NCI-H1105 (cell line): ENCODE measurements around the gene FBLN1.
"Not testable (repeated sequence)": the region's sequence is repeated elsewhere in the genome, so short reads cannot be mapped to it uniquely, and the experiment has no call there.

Experiments
- DNase-seq: peaks from one replicate; lab custom pipeline; 2025; lab: John Stamatoyannopoulos, UW

Gene FBLN1

DNA sequence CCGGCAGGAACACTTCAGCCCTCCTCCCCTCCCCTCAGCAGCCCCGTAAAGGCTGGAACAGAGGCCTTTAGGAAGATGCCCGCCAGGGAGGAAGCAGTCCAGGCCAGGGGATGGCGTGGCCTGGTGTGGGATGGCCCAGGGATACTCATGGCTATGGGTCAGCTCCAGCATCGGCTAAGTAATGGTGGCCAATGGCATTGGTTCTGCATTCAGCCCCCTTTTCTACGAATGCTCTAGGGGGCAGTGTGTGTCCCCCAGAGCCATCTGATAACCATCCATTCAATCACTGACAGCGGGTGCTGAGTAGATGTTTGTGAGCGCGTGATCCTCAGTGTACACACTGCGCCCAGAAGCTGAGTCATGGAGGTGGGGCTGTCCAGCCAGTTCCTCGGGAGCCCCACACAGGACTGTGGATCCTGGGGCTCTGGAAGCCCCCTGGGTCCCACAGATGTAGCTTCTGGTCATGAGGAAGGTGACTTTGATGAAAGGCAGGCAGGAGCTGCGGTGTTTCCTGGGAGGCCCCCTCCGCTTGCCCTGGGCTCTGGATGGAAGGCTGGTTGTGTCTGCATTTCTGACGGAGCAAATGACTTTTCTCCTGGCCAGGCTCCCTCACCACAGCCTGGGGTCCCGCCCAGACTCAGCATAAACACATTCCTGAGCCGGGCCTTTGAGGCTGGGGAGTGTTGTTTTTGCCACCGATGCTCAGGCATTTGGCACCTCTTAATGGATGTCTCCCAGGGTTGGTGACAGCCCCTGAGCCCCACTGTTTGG is 46.5 kb downstream of the FBLN1 start:
- DNase-seq, result no peak

DNA sequence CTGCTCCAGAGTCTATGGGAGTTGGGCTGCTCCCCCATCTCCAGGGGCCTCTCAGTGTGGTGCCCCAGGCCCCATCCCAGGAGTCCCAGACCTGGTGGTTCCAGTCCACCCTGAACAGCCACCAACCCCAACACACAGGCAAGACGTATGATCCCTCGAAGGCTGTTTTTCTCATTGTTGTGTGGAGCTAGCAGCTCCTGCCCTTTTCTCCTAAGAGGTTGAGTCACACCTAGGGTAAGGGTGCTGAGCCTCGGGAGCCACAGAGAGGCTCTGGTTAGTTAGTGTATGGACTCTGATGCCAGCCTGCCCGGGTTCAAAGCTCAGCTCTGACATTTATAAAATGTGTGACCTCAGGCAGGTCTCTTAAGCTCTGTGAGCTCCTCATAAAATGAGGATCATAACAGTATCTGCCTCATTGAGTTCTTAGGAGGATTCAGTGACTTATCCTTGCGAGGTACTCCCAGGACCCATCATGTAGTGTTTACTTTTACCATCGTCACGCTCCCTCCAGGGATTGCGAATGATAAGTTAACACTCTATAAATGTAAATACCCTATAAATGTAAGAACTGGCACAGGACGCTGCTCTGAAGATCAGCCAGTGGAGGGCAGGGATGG is 47.2 kb downstream of the FBLN1 start:
- no peak for DNase-seq

DNA sequence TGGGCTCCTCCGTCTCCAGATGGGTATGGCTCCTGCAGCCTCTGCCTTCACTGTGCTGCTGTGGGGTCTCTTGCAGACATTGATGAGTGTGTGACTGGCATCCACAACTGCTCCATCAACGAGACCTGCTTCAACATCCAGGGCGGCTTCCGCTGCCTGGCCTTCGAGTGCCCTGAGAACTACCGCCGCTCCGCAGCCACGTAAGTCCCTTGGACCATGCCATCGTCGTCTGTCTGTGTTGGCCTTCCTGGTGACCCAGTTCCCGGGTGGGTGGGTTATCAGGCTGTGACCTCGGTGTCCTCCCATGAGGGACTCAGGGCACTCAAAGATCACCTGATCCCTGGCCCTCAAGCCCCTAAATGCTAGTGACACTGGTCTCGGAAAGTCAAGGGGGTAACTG is 47.7 kb downstream of the FBLN1 start:
- DNase-seq, result no peak

DNA sequence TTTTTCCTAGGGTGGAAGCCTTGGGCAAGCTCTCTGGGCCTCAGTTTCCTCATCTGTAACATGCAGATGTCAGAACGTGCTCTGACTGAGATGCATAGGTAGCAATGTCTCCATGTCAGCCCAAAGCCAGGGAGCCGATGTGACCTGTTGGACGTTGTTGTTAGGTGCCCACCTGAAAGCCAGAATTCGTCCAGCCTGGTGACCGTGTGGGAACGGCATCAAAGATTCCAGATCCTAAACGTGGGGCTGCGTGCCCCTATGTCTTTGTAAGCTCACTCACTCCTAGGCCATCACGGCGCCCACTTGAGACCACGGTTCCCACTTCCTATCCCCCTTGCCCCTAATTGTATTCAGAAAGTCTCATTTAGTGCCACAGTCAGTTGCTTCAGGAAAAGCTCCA is 48.2 kb downstream of the FBLN1 start:
- no peak for DNase-seq

DNA sequence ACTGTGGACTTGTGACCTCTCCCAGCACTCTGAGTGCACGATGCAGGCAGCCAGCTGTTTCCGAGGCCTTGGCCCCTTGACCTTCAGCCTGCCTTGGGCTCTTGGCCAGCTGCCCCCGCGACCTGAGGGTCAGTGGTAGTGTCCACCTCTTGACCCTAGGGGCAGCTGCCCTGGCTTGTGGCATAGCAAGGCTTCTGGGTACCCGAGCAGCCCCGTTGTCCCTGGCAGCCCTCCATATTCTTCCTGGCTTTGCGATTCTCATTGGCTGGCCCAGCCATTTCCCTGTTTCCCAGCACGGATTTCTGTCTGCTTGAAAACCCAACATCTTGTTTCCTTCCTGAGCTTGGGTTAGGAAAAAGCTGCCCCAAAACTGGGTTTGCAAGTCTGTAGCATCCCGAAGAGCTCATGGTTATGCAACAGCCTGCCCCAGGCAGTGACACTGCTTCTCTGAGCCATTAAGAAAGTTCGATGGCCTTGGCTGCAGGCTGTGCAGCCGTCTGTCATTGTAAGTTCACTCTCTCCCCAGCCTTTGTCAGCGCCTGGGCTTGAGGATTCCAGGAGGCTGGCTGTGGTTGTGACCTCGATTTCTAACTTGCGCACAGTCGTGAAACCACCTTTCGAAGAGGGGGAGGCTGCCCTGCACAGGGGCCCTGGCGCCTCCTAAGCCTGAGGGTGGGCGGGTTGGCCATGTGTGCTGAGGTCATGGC is 48.8 kb downstream of the FBLN1 start:
- no peak for DNase-seq

DNA sequence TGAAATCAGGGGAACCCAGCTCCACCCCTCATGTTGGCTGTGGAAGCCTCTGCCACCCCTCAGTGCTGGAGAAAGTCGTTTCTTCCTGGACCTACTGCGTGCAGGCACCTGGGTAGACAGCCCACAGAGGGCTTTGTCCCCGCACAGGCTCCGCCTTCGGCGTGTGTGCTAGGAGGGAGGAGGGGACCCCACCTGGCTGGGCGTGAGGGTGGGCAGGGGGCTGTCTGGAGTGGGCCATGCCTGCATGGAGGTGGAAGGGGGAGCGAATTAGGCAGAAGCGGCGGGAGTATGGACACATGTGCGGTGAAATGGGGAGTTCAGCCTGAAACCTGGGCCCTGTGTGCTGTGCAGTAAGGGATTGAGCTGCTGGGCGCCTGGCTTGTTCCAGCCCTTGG is 49.3 kb downstream of the FBLN1 start:
- DNase-seq, result no peak

DNA sequence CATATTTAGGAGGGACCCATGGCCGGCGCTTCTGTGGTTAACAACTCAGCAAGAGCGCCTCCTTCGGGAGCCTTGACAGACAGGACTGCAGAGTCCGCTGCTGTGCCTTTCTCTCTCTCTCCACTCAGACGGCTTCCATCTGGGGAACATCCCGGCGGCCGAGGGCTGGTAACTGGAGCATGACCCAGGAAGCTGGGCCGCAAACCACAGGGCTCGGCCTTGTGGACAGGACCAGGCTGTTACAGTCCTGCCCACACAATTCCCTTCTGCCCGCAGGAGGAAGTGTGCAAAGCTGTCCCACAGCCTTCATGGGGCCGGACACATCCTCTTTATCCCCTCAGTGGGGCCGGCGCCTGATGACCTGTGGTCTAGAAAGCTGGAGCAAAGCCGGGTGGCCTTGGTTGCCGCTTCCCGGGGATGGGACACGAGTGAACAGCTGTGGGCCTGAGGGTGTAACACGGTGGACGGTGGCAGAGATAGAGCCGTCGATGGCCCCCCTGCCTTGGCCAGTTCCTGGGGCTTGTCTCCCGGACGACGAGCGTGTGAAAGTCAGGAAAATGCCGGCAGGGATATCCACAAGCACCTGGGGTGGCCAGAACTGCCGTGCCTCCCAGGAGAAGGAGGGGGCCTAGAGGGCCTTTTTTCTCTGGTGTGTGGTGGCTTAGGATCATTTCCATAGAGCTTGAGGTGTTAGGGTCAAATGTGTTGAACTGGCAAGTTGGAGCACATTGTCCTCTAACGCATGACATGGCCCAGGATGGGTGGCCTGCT is 50.1 kb downstream of the FBLN1 start:
- no peak for DNase-seq

DNA sequence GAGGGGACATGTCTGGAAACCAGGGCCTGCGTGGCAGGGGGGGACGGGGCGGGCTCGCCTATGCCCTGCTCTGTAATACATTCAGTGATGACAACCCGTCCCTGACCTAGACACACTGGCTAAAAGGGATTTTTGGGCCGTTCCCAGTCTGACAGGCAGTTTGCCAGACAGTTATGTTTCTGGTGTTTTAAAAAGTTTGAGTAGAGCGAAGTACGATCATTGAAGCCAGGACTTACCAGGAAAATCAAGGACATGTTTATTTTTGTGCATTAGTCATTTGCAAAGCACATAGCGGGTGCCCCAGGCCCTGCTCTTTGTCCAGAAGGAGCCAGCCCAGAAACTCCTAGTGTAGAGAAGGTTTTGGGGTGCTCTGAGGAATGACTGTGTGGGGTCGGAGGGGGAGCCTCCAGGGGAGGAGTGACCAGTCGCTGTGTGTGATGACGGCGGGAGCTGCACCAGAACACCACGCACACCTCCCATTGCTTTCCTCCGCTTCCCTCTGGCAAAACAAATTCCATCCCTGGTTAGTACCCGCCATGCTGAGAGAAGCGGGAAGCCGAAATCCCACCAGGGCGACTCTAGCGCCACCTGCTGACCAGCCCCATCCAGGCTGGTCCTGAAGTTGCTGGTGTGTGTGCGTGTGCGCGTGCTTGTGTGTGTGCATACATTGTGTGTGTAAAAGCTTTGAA is 50.8 kb downstream of the FBLN1 start:
- peak; percentile 55 for DNase-seq

DNA sequence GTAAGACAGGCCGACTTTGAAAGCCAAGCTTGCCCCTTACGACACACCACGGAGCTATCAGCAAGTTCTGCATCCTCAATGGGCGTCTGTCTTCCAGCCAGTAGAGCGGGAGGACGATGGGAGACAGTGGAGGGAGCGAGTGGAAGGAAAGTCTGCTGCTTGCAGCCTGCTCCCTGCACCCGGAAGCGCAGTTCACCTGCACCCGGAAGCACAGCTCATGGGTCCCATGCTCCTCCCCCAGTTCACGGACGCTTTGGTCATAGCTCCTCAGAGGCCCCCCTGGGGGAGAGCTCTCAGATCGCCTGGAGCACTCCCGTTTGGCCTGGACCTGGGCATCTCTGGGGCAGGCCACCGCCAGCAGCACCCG is 51.3 kb downstream of the FBLN1 start:
- DNase-seq, result no peak

DNA sequence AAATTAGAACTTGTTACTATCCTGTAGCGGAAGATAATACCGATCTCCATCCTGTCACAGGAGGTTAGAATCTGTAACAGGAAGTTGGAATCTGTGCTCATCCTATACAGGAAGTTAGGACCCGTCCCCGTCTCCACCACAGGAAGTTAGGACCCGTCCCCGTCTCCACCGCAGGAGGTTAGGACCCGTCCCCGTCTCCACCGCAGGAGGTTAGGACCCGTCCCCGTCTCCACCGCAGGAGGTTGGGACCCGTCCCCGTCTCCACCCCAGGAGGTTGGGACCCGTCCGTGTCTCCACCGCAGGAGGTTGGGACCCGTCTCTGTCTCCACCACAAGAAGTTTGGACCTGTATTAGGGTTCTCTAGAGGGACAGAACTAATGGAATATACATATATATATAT is 52.2 kb downstream of the FBLN1 start:
- no peak for DNase-seq

DNA sequence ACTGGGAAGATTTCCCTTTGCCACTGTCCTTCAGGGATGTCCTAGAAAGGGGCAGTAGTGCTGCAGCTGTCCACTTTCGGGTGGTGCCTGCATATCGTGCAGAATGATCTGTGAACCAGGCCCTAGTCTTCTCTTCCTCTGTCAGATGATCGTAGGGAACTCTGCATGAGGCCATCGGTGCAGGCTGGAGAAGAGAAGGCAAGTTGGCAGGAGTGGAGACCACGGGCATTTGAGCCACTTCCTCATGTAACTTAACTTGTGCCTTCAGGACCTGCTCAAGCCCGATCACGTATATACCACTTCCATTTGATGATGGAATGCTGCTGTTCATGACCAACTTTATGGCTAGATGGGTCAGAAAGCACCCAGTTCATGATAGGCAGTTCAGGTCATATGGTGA is 55.2 kb downstream of the FBLN1 start:
- DNase-seq, result not testable (repeated sequence)

DNA sequence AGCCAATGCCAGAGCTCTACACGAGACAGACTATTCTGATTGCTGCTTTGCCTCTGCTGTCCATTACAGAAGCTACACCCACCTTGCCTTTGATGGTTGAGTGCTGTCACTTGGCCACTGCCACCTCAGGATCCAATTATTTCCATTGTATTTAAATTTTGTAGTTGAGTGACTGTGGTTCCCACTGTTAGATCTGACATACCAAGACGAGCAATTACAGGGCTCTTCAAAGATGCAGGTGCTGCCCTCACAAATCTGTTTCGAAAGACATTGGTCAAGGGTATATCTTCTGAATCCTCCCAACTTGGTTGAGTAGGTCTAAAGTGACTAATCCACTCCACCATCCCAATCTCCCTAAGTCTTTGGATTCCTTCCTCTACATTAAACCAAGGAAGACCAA is 57.4 kb downstream of the FBLN1 start:
- not testable (repeated sequence) for DNase-seq

DNA sequence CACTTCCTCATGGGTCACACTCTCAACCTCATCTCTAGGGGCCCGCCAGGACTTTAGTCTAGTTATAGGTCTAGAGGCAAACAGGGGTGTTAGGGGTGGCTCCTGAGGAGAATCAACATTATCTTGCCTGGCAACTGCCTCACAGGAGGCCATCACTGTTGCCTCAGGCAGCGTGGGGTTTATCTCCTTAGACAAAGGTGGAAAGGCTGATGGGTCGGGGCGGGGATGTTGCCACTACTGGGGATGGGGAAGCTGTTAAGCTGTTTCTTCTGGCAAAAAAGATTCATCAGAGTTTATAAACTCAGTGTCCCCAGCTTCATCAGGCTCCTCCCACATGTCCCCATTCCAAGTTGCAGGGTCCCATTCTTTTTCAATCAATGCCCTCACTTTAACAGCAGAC is 58.1 kb downstream of the FBLN1 start:
- not testable (repeated sequence) for DNase-seq

DNA sequence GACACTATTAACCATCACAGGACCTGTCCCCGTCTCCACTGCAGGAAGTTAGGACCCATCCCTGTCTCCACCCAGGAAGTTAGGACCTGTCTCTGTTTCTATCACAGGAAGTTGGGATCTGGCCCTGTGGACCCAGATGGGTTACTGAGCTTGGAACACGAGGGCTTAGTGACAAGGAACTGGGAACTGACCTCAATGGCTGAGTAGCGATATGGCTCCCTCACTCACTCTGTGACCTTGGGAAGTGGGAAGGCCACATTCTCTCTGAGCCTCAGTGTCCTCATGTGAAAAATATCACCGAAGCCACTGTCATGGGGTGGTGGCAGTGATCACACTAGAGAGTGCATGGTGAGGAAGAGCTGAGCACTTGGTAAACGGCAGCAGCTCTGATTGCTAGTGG is 59.4 kb downstream of the FBLN1 start:
- no peak for DNase-seq

DNA sequence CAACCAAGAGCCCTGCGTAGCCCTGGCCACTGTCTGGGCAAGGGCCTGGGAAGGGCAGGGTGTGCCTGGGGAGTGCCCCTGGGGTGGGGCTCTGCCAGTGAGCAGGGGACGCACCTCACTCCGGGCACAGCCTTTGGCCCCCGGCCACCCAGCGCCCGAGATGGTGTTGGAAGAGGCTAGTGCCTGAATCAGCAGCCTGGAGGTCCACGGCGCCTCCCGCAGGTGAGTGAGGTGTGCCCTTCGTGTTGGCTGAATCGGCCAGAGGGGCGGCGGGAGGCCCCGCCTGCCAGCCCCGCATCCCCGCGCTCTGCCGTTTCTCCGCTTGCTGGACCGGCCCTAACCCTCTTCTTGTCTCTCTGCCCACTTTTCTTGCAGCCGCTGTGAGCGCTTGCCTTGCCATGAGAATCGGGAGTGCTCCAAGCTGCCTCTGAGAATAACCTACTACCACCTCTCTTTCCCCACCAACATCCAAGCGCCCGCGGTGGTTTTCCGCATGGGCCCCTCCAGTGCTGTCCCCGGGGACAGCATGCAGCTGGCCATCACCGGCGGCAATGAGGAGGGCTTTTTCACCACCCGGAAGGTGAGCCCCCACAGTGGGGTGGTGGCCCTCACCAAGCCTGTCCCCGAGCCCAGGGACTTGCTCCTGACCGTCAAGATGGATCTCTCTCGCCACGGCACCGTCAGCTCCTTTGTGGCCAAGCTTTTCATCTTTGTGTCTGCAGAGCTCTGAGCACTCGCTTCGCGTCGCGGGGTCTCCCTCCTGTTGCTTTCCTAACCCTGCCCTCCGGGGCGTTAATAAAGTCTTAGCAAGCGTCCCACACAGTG is 60.1 kb downstream of the FBLN1 start:
- DNase-seq, result no peak

DNA sequence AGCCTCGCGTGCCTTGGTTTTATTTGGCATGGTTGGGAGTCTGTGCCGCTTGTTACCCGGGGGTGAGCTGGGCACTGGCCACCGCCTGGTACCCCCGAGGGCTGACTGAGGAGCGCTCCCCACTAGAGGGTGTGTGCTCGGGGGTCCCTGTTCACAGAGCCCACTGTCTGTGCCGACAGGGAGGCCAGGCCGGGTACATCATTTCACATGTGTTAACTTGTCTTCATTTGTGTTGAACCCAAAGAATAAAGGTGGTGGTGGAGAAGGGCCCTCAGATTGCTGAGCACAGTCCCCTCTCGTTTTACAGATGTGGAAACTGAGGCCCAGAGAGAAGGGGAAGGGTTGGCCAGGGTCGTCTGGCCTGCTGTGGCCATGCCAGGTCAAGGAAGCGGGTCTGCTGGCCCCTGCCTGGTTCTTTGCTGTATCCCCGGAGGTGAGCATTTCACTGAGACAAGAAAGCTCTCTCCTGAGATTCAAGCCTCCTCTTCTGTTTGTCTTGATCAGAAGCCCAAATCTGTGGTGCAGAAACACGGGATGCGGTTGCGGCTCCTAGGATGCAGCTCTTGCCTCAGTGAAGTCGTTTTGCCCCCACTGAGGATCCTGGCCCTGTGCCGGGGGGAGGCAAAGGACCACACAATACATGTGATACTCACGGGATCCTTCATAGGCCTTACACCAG is 60.8 kb downstream of the FBLN1 start:
- DNase-seq, result no peak

DNA sequence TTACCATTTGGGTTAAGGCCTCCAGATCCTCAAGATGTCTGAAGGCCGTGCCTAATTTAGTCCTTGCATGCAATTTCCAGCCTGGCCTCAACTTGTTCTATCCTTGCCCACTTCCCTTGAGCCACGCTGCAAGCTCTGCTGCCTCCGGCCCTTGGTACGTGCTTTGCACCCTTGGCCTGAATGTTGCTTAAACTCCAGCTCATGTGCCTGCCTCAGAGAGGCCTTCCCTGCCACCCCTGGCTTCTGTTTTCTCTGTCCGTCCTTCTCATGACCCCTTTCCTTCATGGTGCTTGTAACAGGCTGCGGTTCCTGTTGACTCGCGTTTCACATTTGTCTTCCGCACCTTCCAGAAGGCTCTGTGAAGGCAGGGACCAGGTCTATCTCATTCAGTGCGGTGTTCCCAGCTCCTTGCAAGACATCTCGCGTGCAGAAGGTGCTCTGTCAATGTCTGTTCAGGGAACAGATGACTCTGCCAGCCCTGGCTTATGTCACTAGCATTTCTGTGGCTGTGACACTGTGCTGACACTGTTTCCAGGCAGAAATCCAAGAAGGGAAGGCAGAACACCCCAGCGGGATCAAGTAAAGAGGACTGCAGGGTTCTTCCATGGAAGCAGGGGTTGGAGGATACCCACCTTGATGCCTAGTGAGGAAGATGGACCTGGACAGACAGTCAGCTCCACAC is 61.8 kb downstream of the FBLN1 start:
- no peak for DNase-seq

DNA sequence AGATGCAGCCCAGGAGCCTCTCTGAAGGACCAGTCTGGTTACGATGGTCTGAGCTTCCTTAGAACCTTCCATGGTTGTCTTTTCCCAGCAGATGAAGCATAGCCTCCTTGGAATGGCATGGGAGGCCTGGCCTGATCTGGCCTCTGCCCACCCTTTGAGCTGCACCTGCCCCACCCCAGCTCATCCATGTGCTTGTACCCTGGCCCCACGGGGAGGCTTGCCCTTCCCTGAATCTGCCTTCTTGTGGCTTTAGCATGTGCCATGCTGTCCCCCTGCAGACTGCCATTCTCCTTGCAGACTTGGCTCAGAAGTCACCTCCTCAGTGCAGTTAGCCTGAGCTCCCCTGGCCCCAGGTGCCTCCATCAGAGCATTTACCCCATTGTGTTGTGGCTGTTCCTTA is 62.5 kb downstream of the FBLN1 start:
- no peak for DNase-seq

DNA sequence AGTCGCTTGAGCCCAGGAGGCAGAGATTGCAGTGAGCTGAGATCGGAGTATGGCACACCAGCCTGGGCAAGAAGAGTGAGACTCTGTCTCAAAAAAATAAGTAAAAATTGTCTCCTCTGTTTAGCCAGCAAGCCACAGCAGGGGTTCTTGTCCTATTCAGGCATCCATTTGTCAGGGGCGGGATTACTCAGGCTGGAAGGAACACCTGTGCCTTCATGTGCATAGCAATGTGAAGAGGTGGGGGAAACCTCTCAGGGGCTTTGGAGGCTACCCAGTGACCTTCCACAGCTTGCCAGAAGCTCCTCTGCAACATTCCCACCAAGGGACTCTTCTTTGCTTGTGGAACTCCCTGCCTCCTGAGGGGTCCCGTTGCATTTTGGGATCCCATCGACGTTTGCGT is 63.3 kb downstream of the FBLN1 start:
- DNase-seq, result no peak

DNA sequence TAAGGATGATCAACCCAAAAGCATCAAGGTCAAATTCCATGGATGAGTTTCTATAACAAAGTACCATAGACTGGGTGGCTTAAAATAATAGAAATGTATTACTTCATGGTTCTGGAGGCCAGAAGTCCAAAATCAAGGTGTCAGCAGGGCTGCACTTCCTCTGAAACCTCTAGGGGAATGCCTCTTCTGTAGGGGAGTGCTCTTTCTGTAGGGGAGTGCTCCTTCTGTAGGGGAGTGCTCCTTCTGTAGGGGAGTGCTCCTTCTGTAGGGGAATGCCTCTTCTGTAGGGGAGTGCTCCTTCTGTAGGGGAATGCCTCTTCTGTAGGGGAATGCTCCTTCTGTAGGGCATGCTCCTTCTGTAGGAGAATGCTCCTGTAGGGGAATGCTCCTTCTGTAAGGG is 65.5 kb downstream of the FBLN1 start:
- DNase-seq, result no peak
